ENCODE data around the gene SOX6. TPM values are rescaled to one million over a fixed set of nuclear protein-coding genes. Genes with fewer than 3 reads are reported as not detected.

The SOX6 gene
- total RNA-seq, 4 donors from 2014 or later, result 17.9 to 27.9 (median 23.3) TPM

GRCh38 chr11:16336204-16336603, 20.1 kb downstream of the SOX6 start:
- H3K4me1 ChIP-seq, result no peaks in the 10 kb centered on the region
- no peaks in the 10 kb centered on the region for H3K36me3 ChIP-seq
- intact Hi-C loops (cut with DNase I), result loop anchor here (10.0 kb wide), 1 partner anchor 71 kb away; no protein-coding TSS in a partner anchor
- no peaks in the 10 kb centered on the region for H3K9me3 ChIP-seq
- H3K4me3 ChIP-seq (replicated peaks in 1 of 3), result no peak overlapping the region
- DNase-seq, result no peak
- 86 to 90% methylated on average over 6 of the region's 6 CpGs for WGBS, 2 donors
- H3K27me3 ChIP-seq, result no peaks in the 10 kb centered on the region
- H3K27ac ChIP-seq, result no peak overlapping the region
- TF ChIP-seq POLR2A (IDR thresholded peaks at IDR 0.05) (no peak), CTCF (IDR thresholded peaks at IDR 0.05) (no peak)

- Histone ChIP-seq H3K4me1 (no peaks in the 10 kb centered on the region), H3K27me3 (no peaks in the 10 kb centered on the region), H3K4me3 (replicated peaks in 1 of 3) (no peak overlapping the region), H3K9me3 (no peaks in the 10 kb centered on the region), H3K36me3 (no peaks in the 10 kb centered on the region), H3K27ac (no peak overlapping the region)
- DNase-seq, result no peak
- WGBS, 2 donors, result 90 to 92% methylated on average over 1 of the region's 1 CpG
- intact Hi-C loops (cut with DNase I), result loop anchor here (10.0 kb wide), 1 partner anchor 71 kb away; no protein-coding TSS in a partner anchor
- TF ChIP-seq POLR2A (IDR thresholded peaks at IDR 0.05), result no peak
- TF ChIP-seq CTCF (IDR thresholded peaks at IDR 0.05), result no peak
Observed at GRCh38 chr11:16335236-16335962, 20.9 kb downstream of the SOX6 start.

GRCh38 chr11:16326679-16327297, 29.6 kb downstream of the SOX6 start:
- no peaks in the 10 kb centered on the region for H3K9me3 ChIP-seq
- no peak overlapping the region for H3K27ac ChIP-seq
- intact Hi-C loops (cut with DNase I), result no loop called here
- WGBS, 2 donors, result 71 to 80% methylated on average over 4 of the region's 4 CpGs
- H3K4me1 ChIP-seq, result no peaks in the 10 kb centered on the region
- H3K4me3 ChIP-seq (replicated peaks in 1 of 3), result no peak overlapping the region
- no peak for DNase-seq
- H3K27me3 ChIP-seq, result no peaks in the 10 kb centered on the region
- TF ChIP-seq CTCF (IDR thresholded peaks at IDR 0.05) (no peak), POLR2A (IDR thresholded peaks at IDR 0.05) (no peak)
- H3K36me3 ChIP-seq, result no peaks in the 10 kb centered on the region

- no peak for DNase-seq
- Histone ChIP-seq H3K4me3 (replicated peaks in 1 of 3) (no peak overlapping the region), H3K27ac (no peak overlapping the region), H3K27me3 (no peaks in the 10 kb centered on the region), H3K4me1 (no peaks in the 10 kb centered on the region), H3K9me3 (no peaks in the 10 kb centered on the region), H3K36me3 (no peaks in the 10 kb centered on the region)
- no peak for TF ChIP-seq CTCF (IDR thresholded peaks at IDR 0.05)
- TF ChIP-seq POLR2A (IDR thresholded peaks at IDR 0.05), result no peak
- 97 to 98% methylated on average over 2 of the region's 2 CpGs for WGBS, 2 donors
- intact Hi-C loops (cut with DNase I), result no loop called here
Observed at GRCh38 chr11:16322190-16322589, 34.2 kb downstream of the SOX6 start.

GRCh38 chr11:16321148-16321547, 35.2 kb downstream of the SOX6 start:
- Histone ChIP-seq H3K4me3 (replicated peaks in 1 of 3) (no peak overlapping the region), H3K27ac (no peak overlapping the region), H3K4me1 (no peaks in the 10 kb centered on the region), H3K27me3 (no peaks in the 10 kb centered on the region), H3K36me3 (no peaks in the 10 kb centered on the region), H3K9me3 (no peaks in the 10 kb centered on the region)
- TF ChIP-seq CTCF (IDR thresholded peaks at IDR 0.05) (no peak), POLR2A (IDR thresholded peaks at IDR 0.05) (no peak)
- no peak for DNase-seq
- 88 to 92% methylated on average over 2 of the region's 2 CpGs for WGBS, 2 donors
- intact Hi-C loops (cut with DNase I), result no loop called here
